Cardiac muscle cell (in vitro differentiated cells and primary cell): Measurements from ENCODE around the gene ZNF823. TPM values are rescaled to one million over a fixed set of nuclear protein-coding genes. Genes with fewer than 3 reads are reported as not detected.
"Not testable (repeated sequence)": the region's sequence is repeated elsewhere in the genome, so short reads cannot be mapped to it uniquely, and the experiment has no call there.

ENCODE experiments used
- DNase-seq, 2 donors: peaks; one replicate each; pipeline versions ENCODE4 v3.0.0 to v3.0.0-alpha.2; 2010 to 2017; ENCODE audit warnings: low read depth in 1 of 2, low spot score in 1 of 2
- H3K27ac ChIP-seq: fragments of 200-600 bp; sonication (generic); 2 replicates; pipeline ENCODE4 v1.5.1; 2016
- H3K27me3 ChIP-seq: fragments of 200-600 bp; sonication (generic); 2 replicates; pipeline ENCODE4 v1.6.0; 2016; ENCODE audit warnings: control low read depth
- H3K36me3 ChIP-seq: fragments of 200-600 bp; sonication (generic); 2 replicates; pipeline ENCODE4 v1.5.1; 2016; ENCODE audit warnings: control low read depth
- H3K4me1 ChIP-seq: fragments of 200-600 bp; sonication (generic); 2 replicates; pipeline ENCODE4 v1.8.1; 2017; ENCODE audit warnings: low read depth, mild to moderate bottlenecking, mixed run types
- H3K4me3 ChIP-seq: fragments of 200-600 bp; sonication (generic); 2 replicates; pipeline ENCODE4 v1.5.1; 2016; ENCODE audit warnings: mild to moderate bottlenecking
- H3K9me3 ChIP-seq: fragments of 200-600 bp; sonication (generic); 2 replicates; pipeline ENCODE4 v1.5.1; 2017; ENCODE audit warnings: low read depth, mild to moderate bottlenecking, control low read depth
- CTCF ChIP-seq: IDR thresholded peaks from 2 replicates; pipeline ENCODE4 v1.5.1; 2012; ENCODE audit warnings: low read depth, mild to moderate bottlenecking, low read length
- polyA plus RNA-seq: library from polyadenylated mRNA; unstranded; fragments of >200 nt; fragmentation: Nextera tagmentation; extraction: Ambion mirVana; gene quantifications from 2 replicates; pipeline ENCODE4 v1.2.1, GENCODE V29; 2016
- total RNA-seq: library from RNA; depleted of rRNA; stranded (reverse); fragments of >200 nt; gene quantifications from 2 replicates; pipeline ENCODE4 v1.2.3, GENCODE V29; 2016

ZNF823 gene
- total and polyA plus RNA-seq, 2 experiments from 2014 or later, result 4.7 to 7.6 TPM

GRCh38 chr19:11684987-11685675 lies 53.6 kb downstream of the ZNF823 start:
- Histone ChIP-seq H3K36me3 (no peaks in the 10 kb centered on the region), H3K27me3 (no peaks in the 10 kb centered on the region), H3K4me3 (no peak overlapping the region), H3K4me1 (no peaks in the 10 kb centered on the region), H3K9me3 (peaks cover 10% of the 10 kb centered on the region), H3K27ac (no peak overlapping the region)
- TF ChIP-seq CTCF, result no peak
- DNase-seq, result no peak

- no peaks in the 10 kb centered on the region for H3K36me3 ChIP-seq
- no peak for DNase-seq
- no peak overlapping the region for H3K4me3 ChIP-seq
- no peaks in the 10 kb centered on the region for H3K4me1 ChIP-seq
- peaks cover 6% of the 10 kb centered on the region for H3K9me3 ChIP-seq
- no peak overlapping the region for H3K27ac ChIP-seq
- TF ChIP-seq CTCF, result no peak
- no peaks in the 10 kb centered on the region for H3K27me3 ChIP-seq
Observed at GRCh38 chr19:11680689-11681302, 58.0 kb downstream of the ZNF823 start.

- H3K9me3 ChIP-seq, result no peaks in the 10 kb centered on the region
- no peak for DNase-seq
- TF ChIP-seq CTCF, result no peak
- H3K27ac ChIP-seq, result no peak overlapping the region
- H3K4me1 ChIP-seq, result no peaks in the 10 kb centered on the region
- no peaks in the 10 kb centered on the region for H3K36me3 ChIP-seq
- no peaks in the 10 kb centered on the region for H3K27me3 ChIP-seq
- H3K4me3 ChIP-seq, result no peak overlapping the region
Observed at GRCh38 chr19:11678504-11678903, 60.2 kb downstream of the ZNF823 start.

GRCh38 chr19:11676661-11677600 lies 61.8 kb downstream of the ZNF823 start:
- not testable (repeated sequence) for H3K27me3 ChIP-seq, H3K4me3 ChIP-seq, H3K27ac ChIP-seq, DNase-seq, H3K4me1 ChIP-seq, H3K9me3 ChIP-seq, H3K36me3 ChIP-seq

- no peak for DNase-seq
- H3K4me1 ChIP-seq, result no peaks in the 10 kb centered on the region
- H3K27me3 ChIP-seq, result no peaks in the 10 kb centered on the region
- H3K36me3 ChIP-seq, result no peaks in the 10 kb centered on the region
- H3K27ac ChIP-seq, result no peak overlapping the region
- H3K9me3 ChIP-seq, result no peaks in the 10 kb centered on the region
- TF ChIP-seq CTCF, result no peak
- no peak overlapping the region for H3K4me3 ChIP-seq
Observed at GRCh38 chr19:11675569-11675968, 63.2 kb downstream of the ZNF823 start.

GRCh38 chr19:11674067-11674492 lies 64.7 kb downstream of the ZNF823 start:
- DNase-seq, result no peak
- no peak for TF ChIP-seq CTCF
- Histone ChIP-seq H3K4me3 (peak overlapping the region; percentile 38), H3K4me1 (no peaks in the 10 kb centered on the region), H3K36me3 (no peaks in the 10 kb centered on the region), H3K27me3 (no peaks in the 10 kb centered on the region), H3K9me3 (no peaks in the 10 kb centered on the region), H3K27ac (no peak overlapping the region)
